CD14-positive monocyte (primary cell): ENCODE data around the gene TEF. TPM values are rescaled to one million over a fixed set of nuclear protein-coding genes. Genes with fewer than 3 reads are reported as not detected.

Experiments
- DNase-seq, 3 donors: peaks; one replicate each; pipeline ENCODE4 v3.0.0-alpha.2; 2011 to 2022
- H2AFZ ChIP-seq: 2 replicates; pipeline ENCODE4 v1.6.0; 2012; ENCODE audit warnings: mild to moderate bottlenecking, low read depth, low read length, inconsistent platforms; ENCODE audit not compliant: insufficient read depth, poor library complexity, severe bottlenecking
- H3K27ac ChIP-seq, 2 donors: 1 replicate in 1 of 2; 2 replicates in 1 of 2; pipeline ENCODE4 v1.5.1; 2012 to 2013; ENCODE audit warnings: low read length in 2 of 2, control low read depth in 1 of 2, inconsistent platforms in 1 of 2, low read depth in 1 of 2, mild to moderate bottlenecking in 1 of 2
- H3K27me3 ChIP-seq, 2 donors: one replicate each; pipeline versions ENCODE4 v1.6.0 to v1.6.1; 2011 to 2013; ENCODE audit warnings: low read length in 2 of 2; ENCODE audit not compliant: control insufficient read depth in 2 of 2, insufficient read depth in 2 of 2
- H3K36me3 ChIP-seq, 2 donors: replicated peaks in 1 of 2; 1 replicate in 1 of 2; 2 replicates in 1 of 2; pipeline versions ENCODE4 v1.5.1 to v1.6.1; 2012 to 2013; ENCODE audit warnings: low read length in 2 of 2, control low read depth in 1 of 2, inconsistent platforms in 1 of 2, mild to moderate bottlenecking in 1 of 2; ENCODE audit not compliant: insufficient read depth in 2 of 2, control insufficient read depth in 1 of 2
- H3K4me1 ChIP-seq, 2 donors: 1 replicate in 1 of 2; 2 replicates in 1 of 2; pipeline versions ENCODE4 v1.5.1 to v1.6.1; 2012 to 2013; ENCODE audit warnings: low read length in 2 of 2, control low read depth in 1 of 2, inconsistent platforms in 1 of 2, mild to moderate bottlenecking in 1 of 2, moderate library complexity in 1 of 2; ENCODE audit not compliant: insufficient read depth in 2 of 2, control insufficient read depth in 1 of 2
- H3K4me2 ChIP-seq: replicated peaks from 2 replicates; pipeline ENCODE3; 2012; ENCODE audit warnings: low read length, moderate library complexity, mild to moderate bottlenecking; ENCODE audit not compliant: poor library complexity, severe bottlenecking; ENCODE audit errors: extremely low read depth
- H3K4me3 ChIP-seq, 3 experiments: fragments of 200-600 bp in 1 of 3; sonication (generic) in 1 of 3; replicated peaks in 1 of 3; 1 replicate in 2 of 3; 2 replicates in 1 of 3; pipeline ENCODE4 v1.5.1; 2011 to 2013; ENCODE audit warnings: low read length in 3 of 3, mild to moderate bottlenecking in 3 of 3, control low read depth in 2 of 3, low read depth in 2 of 3, inconsistent platforms in 1 of 3, moderate library complexity in 1 of 3
- H3K79me2 ChIP-seq: 2 replicates; pipeline ENCODE4 v1.6.0; 2012; ENCODE audit warnings: mild to moderate bottlenecking, control low read depth, inconsistent platforms, low read length, moderate library complexity; ENCODE audit not compliant: insufficient read depth
- H3K9ac ChIP-seq: 2 replicates; pipeline ENCODE4 v1.6.0; 2017; ENCODE audit warnings: low read length, mild to moderate bottlenecking; ENCODE audit not compliant: insufficient read depth, poor library complexity, severe bottlenecking
- H3K9me3 ChIP-seq, 2 donors: replicated peaks in 1 of 2; 1 replicate in 1 of 2; 2 replicates in 1 of 2; pipeline versions ENCODE4 v1.5.1 to v1.6.1; 2012 to 2013; ENCODE audit warnings: low read length in 2 of 2, control low read depth in 1 of 2; ENCODE audit not compliant: control insufficient read depth in 1 of 2, insufficient read depth in 1 of 2
- H4K20me1 ChIP-seq: 2 replicates; pipeline ENCODE4 v1.6.0; 2012; ENCODE audit warnings: mild to moderate bottlenecking, low read length, control low read depth, moderate library complexity; ENCODE audit not compliant: insufficient read depth
- H3K27ac Mint-ChIP-seq, 7 donors: one replicate each; pipeline ENCODE4 v1.8.0; 2020; ENCODE audit warnings: mild to moderate bottlenecking in 7 of 7, mixed read lengths in 7 of 7, moderate library complexity in 6 of 7, inconsistent platforms in 2 of 7
- H3K27me3 Mint-ChIP-seq, 3 donors: one replicate each; pipeline ENCODE4 v1.8.0; 2021 to 2022; ENCODE audit warnings: low read depth in 3 of 3, mild to moderate bottlenecking in 3 of 3, mixed read lengths in 3 of 3, moderate library complexity in 3 of 3, inconsistent platforms in 1 of 3
- H3K36me3 Mint-ChIP-seq, 2 donors: one replicate each; pipeline ENCODE4 v1.8.0; 2020; ENCODE audit warnings: mixed read lengths in 2 of 2, inconsistent platforms in 1 of 2, mild to moderate bottlenecking in 1 of 2
- H3K4me1 Mint-ChIP-seq: one replicate; pipeline ENCODE4 v1.8.0; 2020; ENCODE audit warnings: mild to moderate bottlenecking, mixed read lengths
- H3K4me3 Mint-ChIP-seq, 2 donors: one replicate each; pipeline ENCODE4 v1.8.0; 2020; ENCODE audit warnings: mild to moderate bottlenecking in 2 of 2, mixed read lengths in 2 of 2, moderate library complexity in 1 of 2
- H3K9me3 Mint-ChIP-seq, 7 donors: one replicate each; pipeline ENCODE4 v1.8.0; 2020 to 2022; ENCODE audit warnings: mixed read lengths in 7 of 7, mild to moderate bottlenecking in 6 of 7, moderate library complexity in 6 of 7, inconsistent platforms in 2 of 7
- WGBS: methylation state at CpG from one replicate; pipeline ENCODE4 v1.1.5; 2013; ENCODE audit warnings: missing lambda C conversion rate; ENCODE audit not compliant: insufficient coverage; 5-methylcytosine and 5-hydroxymethylcytosine counted together
- intact Hi-C, 2 donors: fragments of 100-400 bp; cut with micrococcal nuclease; formaldehyde crosslinking; loops; one replicate each; pipeline versions ENCODE4 v1.15.0 to v1.15.1; 2023
- polyA plus RNA-seq, 3 donors: library from polyadenylated mRNA; depleted of rRNA in 1 of 3; unstranded in 2 of 3; stranded (reverse) in 1 of 3; fragments of 300-500 nt in 2 of 3; fragments of >200 nt in 1 of 3; fragmentation: Illumina TruSeq in 2 of 3; gene quantifications; 1 replicate in 2 of 3; 2 replicates in 1 of 3; pipeline ENCODE4 v1.2.3, GENCODE V29; 2012 to 2021
- TF ChIP-seq, protein P1 (sequence below): fragments of 200-600 bp; IDR thresholded peaks from one replicate; pipeline ENCODE4 v1.8.0; 2022; ENCODE audit warnings: antibody characterized with exemption, mild to moderate bottlenecking

The TEF gene
- polyA plus RNA-seq, 3 donors, result 0.71 to 1.7 (median 1.1) TPM

DNA sequence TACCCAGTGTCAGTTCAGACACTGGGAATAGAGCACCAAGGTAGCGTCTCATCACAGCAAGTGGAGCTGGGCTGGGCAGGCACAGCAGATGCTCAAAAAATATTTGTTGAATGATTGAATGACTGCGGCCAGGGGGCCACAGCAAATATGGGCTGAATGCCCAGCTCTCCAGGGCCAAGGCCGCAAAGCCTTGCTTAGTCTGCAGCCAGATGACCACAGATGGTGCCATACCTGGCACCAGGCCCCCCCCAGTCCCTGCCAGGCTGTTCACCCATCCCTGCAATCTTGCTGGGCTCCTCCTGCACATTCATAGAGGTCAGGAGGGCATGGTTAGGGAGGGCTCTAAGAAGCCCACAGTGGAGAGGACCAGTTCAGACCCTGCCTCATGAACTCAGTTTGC, 47.5 kb upstream of the TEF start:
- Histone ChIP-seq H3K9ac (no peak overlapping the region), H3K36me3 (peaks cover 60 to 81% of the 10 kb centered on the region in 2 donors), H3K4me1 (no peaks in the 10 kb centered on the region), H4K20me1 (no peaks in the 10 kb centered on the region), H3K79me2 (no peaks in the 10 kb centered on the region), H3K27me3 (no peaks in the 10 kb centered on the region), H2AFZ (no peak overlapping the region), H3K27ac (no peak overlapping the region), H3K4me2 (no peak overlapping the region), H3K4me3 (no peak overlapping the region), H3K9me3 (no peaks in the 10 kb centered on the region)
- Mint-ChIP-seq H3K4me1 (no peaks in the 10 kb centered on the region), H3K4me3 (no peak overlapping the region), H3K36me3 (peaks cover 51 to 76% of the 10 kb centered on the region in 2 donors), H3K27ac (no peak overlapping the region), H3K27me3 (peaks cover 0 to 1% (median 0%) of the 10 kb centered on the region in 3 donors), H3K9me3 (peaks cover 0 to 2% (median 0%) of the 10 kb centered on the region in 7 donors)
- 100% methylated on average over 3 of the region's 3 CpGs for WGBS
- DNase-seq, result no peak
- intact Hi-C loops, result no loop called here
- TF ChIP-seq, protein P1, sequence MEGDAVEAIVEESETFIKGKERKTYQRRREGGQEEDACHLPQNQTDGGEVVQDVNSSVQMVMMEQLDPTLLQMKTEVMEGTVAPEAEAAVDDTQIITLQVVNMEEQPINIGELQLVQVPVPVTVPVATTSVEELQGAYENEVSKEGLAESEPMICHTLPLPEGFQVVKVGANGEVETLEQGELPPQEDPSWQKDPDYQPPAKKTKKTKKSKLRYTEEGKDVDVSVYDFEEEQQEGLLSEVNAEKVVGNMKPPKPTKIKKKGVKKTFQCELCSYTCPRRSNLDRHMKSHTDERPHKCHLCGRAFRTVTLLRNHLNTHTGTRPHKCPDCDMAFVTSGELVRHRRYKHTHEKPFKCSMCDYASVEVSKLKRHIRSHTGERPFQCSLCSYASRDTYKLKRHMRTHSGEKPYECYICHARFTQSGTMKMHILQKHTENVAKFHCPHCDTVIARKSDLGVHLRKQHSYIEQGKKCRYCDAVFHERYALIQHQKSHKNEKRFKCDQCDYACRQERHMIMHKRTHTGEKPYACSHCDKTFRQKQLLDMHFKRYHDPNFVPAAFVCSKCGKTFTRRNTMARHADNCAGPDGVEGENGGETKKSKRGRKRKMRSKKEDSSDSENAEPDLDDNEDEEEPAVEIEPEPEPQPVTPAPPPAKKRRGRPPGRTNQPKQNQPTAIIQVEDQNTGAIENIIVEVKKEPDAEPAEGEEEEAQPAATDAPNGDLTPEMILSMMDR, result no peak

DNA sequence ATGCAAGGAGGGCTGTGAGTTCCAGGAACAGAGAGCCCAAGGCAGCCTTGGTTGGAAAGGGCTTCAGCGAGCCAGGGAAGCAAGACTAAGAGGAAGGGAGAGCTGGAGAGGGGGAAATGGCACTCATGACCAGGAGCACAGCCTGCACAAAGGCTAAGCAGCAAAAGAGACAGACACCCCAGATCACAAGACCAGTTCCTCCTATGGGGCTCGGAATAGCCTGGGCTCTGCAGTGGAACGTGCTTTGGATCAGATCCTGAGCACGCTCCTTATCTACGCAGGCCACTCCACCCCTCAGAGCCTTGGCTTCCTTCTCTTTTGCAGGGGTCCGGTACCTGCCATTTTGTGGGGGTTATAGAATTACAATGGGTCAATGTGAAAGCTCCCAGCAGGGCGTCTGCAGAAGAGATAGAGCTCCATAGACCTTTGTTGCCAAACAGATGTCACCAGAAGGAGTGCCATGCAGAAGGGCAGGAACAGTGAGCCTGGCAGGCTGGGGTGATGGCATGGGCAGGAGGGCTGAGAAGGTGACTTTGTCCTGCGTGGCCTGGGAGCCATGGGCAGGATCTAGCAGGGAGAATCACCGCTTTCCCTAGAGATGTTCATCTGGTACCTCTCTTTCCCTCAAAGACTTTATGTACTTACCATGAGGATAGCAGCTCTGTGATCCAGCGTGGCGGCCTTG, 46.6 kb upstream of the TEF start:
- Histone ChIP-seq H3K9me3 (no peaks in the 10 kb centered on the region), H4K20me1 (no peaks in the 10 kb centered on the region), H2AFZ (no peak overlapping the region), H3K4me3 (no peak overlapping the region), H3K27me3 (no peaks in the 10 kb centered on the region), H3K4me2 (no peak overlapping the region), H3K36me3 (peaks cover 61 to 82% of the 10 kb centered on the region in 2 donors), H3K79me2 (no peaks in the 10 kb centered on the region), H3K27ac (no peak overlapping the region), H3K9ac (no peak overlapping the region), H3K4me1 (no peaks in the 10 kb centered on the region)
- Mint-ChIP-seq H3K4me1 (no peaks in the 10 kb centered on the region), H3K27ac (peak overlapping the region in 1 of 7 donors; percentile 26), H3K27me3 (peaks cover 0 to 1% (median 0%) of the 10 kb centered on the region in 3 donors), H3K9me3 (peaks cover 0 to 2% (median 0%) of the 10 kb centered on the region in 7 donors), H3K4me3 (no peak overlapping the region), H3K36me3 (peaks cover 50 to 78% of the 10 kb centered on the region in 2 donors)
- TF ChIP-seq, protein P1, result no peak
- no peak for DNase-seq
- 100% methylated on average over 6 of the region's 11 CpGs for WGBS
- intact Hi-C loops, result no loop called here
